ENCODE data around the gene GRID2.

GRID2 gene

GRCh38 chr4:92305878-92306520 lies 2.2 kb downstream of the GRID2 start:
- Histone ChIP-seq H3K9ac (ENCODE audit: low read length) (no peak overlapping the region), H3K4me3 (ENCODE audit: low read length) (peak overlapping the region; percentile 72), H3K9me3 (ENCODE audit: control insufficient read depth, low read length) (no peaks in the 10 kb centered on the region), H3K27me3 (replicated peaks; ENCODE audit: control insufficient read depth, insufficient read depth, low read length) (peaks cover 49% of the 10 kb centered on the region), H3K36me3 (ENCODE audit: control insufficient read depth, insufficient read depth, low read length, severe bottlenecking) (no peaks in the 10 kb centered on the region), H3K4me1 (ENCODE audit: control insufficient read depth, insufficient read depth, low read length) (peaks cover 14% of the 10 kb centered on the region)
- no peak for DNase-seq (ENCODE audit: low read depth)

GRCh38 chr4:92307181-92307580 lies 3.4 kb downstream of the GRID2 start:
- Histone ChIP-seq H3K4me1 (ENCODE audit: control insufficient read depth, insufficient read depth, low read length) (peaks cover 14% of the 10 kb centered on the region), H3K4me3 (ENCODE audit: low read length) (no peak overlapping the region)

GRCh38 chr4:92307866-92308265 lies 4.1 kb downstream of the GRID2 start:
- Histone ChIP-seq H3K27me3 (replicated peaks; ENCODE audit: control insufficient read depth, insufficient read depth, low read length) (peaks cover 33% of the 10 kb centered on the region), H3K4me3 (ENCODE audit: low read length) (no peak overlapping the region), H3K4me1 (ENCODE audit: control insufficient read depth, insufficient read depth, low read length) (peaks cover 14% of the 10 kb centered on the region), H3K36me3 (ENCODE audit: control insufficient read depth, insufficient read depth, low read length, severe bottlenecking) (no peaks in the 10 kb centered on the region), H3K9ac (ENCODE audit: low read length) (no peak overlapping the region), H3K9me3 (ENCODE audit: control insufficient read depth, low read length) (no peaks in the 10 kb centered on the region)
- no peak for DNase-seq (ENCODE audit: low read depth)

More at GRCh38 chr4:92307181-92307580, 3.4 kb downstream of the GRID2 start:
- no peaks in the 10 kb centered on the region for H3K36me3 ChIP-seq (ENCODE audit: control insufficient read depth, insufficient read depth, low read length, severe bottlenecking)
- no peaks in the 10 kb centered on the region for H3K9me3 ChIP-seq (ENCODE audit: control insufficient read depth, low read length)
- peaks cover 40% of the 10 kb centered on the region for H3K27me3 ChIP-seq (replicated peaks; ENCODE audit: control insufficient read depth, insufficient read depth, low read length)
- DNase-seq (ENCODE audit: low read depth) = no peak
- H3K9ac ChIP-seq (ENCODE audit: low read length) = no peak overlapping the region

- Histone ChIP-seq H3K9me3 (ENCODE audit: control insufficient read depth, low read length) (no peaks in the 10 kb centered on the region), H3K36me3 (ENCODE audit: control insufficient read depth, insufficient read depth, low read length, severe bottlenecking) (no peaks in the 10 kb centered on the region), H3K4me3 (ENCODE audit: low read length) (no peak overlapping the region), H3K9ac (ENCODE audit: low read length) (no peak overlapping the region), H3K27me3 (replicated peaks; ENCODE audit: control insufficient read depth, insufficient read depth, low read length) (no peaks in the 10 kb centered on the region), H3K4me1 (ENCODE audit: control insufficient read depth, insufficient read depth, low read length) (no peaks in the 10 kb centered on the region)
- DNase-seq (ENCODE audit: low read depth) = no peak
Observed at GRCh38 chr4:92317047-92317446, 13.3 kb downstream of the GRID2 start.

GRCh38 chr4:92328095-92328494 lies 24.3 kb downstream of the GRID2 start:
- Histone ChIP-seq H3K9ac (ENCODE audit: low read length) (no peak overlapping the region), H3K36me3 (ENCODE audit: control insufficient read depth, insufficient read depth, low read length, severe bottlenecking) (no peaks in the 10 kb centered on the region), H3K4me3 (ENCODE audit: low read length) (no peak overlapping the region), H3K27me3 (replicated peaks; ENCODE audit: control insufficient read depth, insufficient read depth, low read length) (no peaks in the 10 kb centered on the region), H3K9me3 (ENCODE audit: control insufficient read depth, low read length) (no peaks in the 10 kb centered on the region), H3K4me1 (ENCODE audit: control insufficient read depth, insufficient read depth, low read length) (no peaks in the 10 kb centered on the region)
- DNase-seq (ENCODE audit: low read depth) = no peak

- Histone ChIP-seq H3K4me3 (ENCODE audit: low read length) (no peak overlapping the region), H3K36me3 (ENCODE audit: control insufficient read depth, insufficient read depth, low read length, severe bottlenecking) (no peaks in the 10 kb centered on the region), H3K27me3 (replicated peaks; ENCODE audit: control insufficient read depth, insufficient read depth, low read length) (no peaks in the 10 kb centered on the region), H3K9ac (ENCODE audit: low read length) (no peak overlapping the region), H3K9me3 (ENCODE audit: control insufficient read depth, low read length) (no peaks in the 10 kb centered on the region), H3K4me1 (ENCODE audit: control insufficient read depth, insufficient read depth, low read length) (peaks cover 10% of the 10 kb centered on the region)
- no peak for DNase-seq (ENCODE audit: low read depth)
Observed at GRCh38 chr4:92333016-92333415, 29.2 kb downstream of the GRID2 start.

- peaks cover 10% of the 10 kb centered on the region for H3K4me1 ChIP-seq (ENCODE audit: control insufficient read depth, insufficient read depth, low read length)
- no peaks in the 10 kb centered on the region for H3K9me3 ChIP-seq (ENCODE audit: control insufficient read depth, low read length)
- H3K9ac ChIP-seq (ENCODE audit: low read length) = no peak overlapping the region
- H3K4me3 ChIP-seq (ENCODE audit: low read length) = no peak overlapping the region
- peak; percentile 46 for DNase-seq (ENCODE audit: low read depth)
- H3K27me3 ChIP-seq (replicated peaks; ENCODE audit: control insufficient read depth, insufficient read depth, low read length) = no peaks in the 10 kb centered on the region
- no peaks in the 10 kb centered on the region for H3K36me3 ChIP-seq (ENCODE audit: control insufficient read depth, insufficient read depth, low read length, severe bottlenecking)
Observed at GRCh38 chr4:92334716-92335350, 31.1 kb downstream of the GRID2 start.

- H3K27me3 ChIP-seq (replicated peaks; ENCODE audit: control insufficient read depth, insufficient read depth, low read length) = no peaks in the 10 kb centered on the region
Observed at GRCh38 chr4:92339676-92340075, 35.9 kb downstream of the GRID2 start.

GRCh38 chr4:92344216-92344615 lies 40.5 kb downstream of the GRID2 start:
- H3K9me3 ChIP-seq (ENCODE audit: control insufficient read depth, low read length) = no peaks in the 10 kb centered on the region
- H3K4me3 ChIP-seq (ENCODE audit: low read length) = no peak overlapping the region
- DNase-seq (ENCODE audit: low read depth) = no peak
- H3K27me3 ChIP-seq (replicated peaks; ENCODE audit: control insufficient read depth, insufficient read depth, low read length) = no peaks in the 10 kb centered on the region
- no peak overlapping the region for H3K9ac ChIP-seq (ENCODE audit: low read length)
- H3K36me3 ChIP-seq (ENCODE audit: control insufficient read depth, insufficient read depth, low read length, severe bottlenecking) = no peaks in the 10 kb centered on the region
- no peaks in the 10 kb centered on the region for H3K4me1 ChIP-seq (ENCODE audit: control insufficient read depth, insufficient read depth, low read length)

More at GRCh38 chr4:92339676-92340075, 35.9 kb downstream of the GRID2 start:
- Histone ChIP-seq H3K36me3 (ENCODE audit: control insufficient read depth, insufficient read depth, low read length, severe bottlenecking) (no peaks in the 10 kb centered on the region), H3K4me1 (ENCODE audit: control insufficient read depth, insufficient read depth, low read length) (peaks cover 5% of the 10 kb centered on the region), H3K9me3 (ENCODE audit: control insufficient read depth, low read length) (no peaks in the 10 kb centered on the region), H3K4me3 (ENCODE audit: low read length) (no peak overlapping the region), H3K9ac (ENCODE audit: low read length) (no peak overlapping the region)
- DNase-seq (ENCODE audit: low read depth) = no peak

GRCh38 chr4:92346289-92346688 lies 42.5 kb downstream of the GRID2 start:
- Histone ChIP-seq H3K36me3 (ENCODE audit: control insufficient read depth, insufficient read depth, low read length, severe bottlenecking) (no peaks in the 10 kb centered on the region), H3K4me3 (ENCODE audit: low read length) (no peak overlapping the region), H3K9ac (ENCODE audit: low read length) (no peak overlapping the region), H3K9me3 (ENCODE audit: control insufficient read depth, low read length) (no peaks in the 10 kb centered on the region), H3K4me1 (ENCODE audit: control insufficient read depth, insufficient read depth, low read length) (no peaks in the 10 kb centered on the region), H3K27me3 (replicated peaks; ENCODE audit: control insufficient read depth, insufficient read depth, low read length) (no peaks in the 10 kb centered on the region)
- no peak for DNase-seq (ENCODE audit: low read depth)

- peaks cover 3% of the 10 kb centered on the region for H3K27me3 ChIP-seq (replicated peaks; ENCODE audit: control insufficient read depth, insufficient read depth, low read length)
- no peaks in the 10 kb centered on the region for H3K4me1 ChIP-seq (ENCODE audit: control insufficient read depth, insufficient read depth, low read length)
- H3K9ac ChIP-seq (ENCODE audit: low read length) = no peak overlapping the region
- H3K36me3 ChIP-seq (ENCODE audit: control insufficient read depth, insufficient read depth, low read length, severe bottlenecking) = no peaks in the 10 kb centered on the region
- no peaks in the 10 kb centered on the region for H3K9me3 ChIP-seq (ENCODE audit: control insufficient read depth, low read length)
- H3K4me3 ChIP-seq (ENCODE audit: low read length) = no peak overlapping the region
- DNase-seq (ENCODE audit: low read depth) = no peak
Observed at GRCh38 chr4:92357966-92358365, 54.2 kb downstream of the GRID2 start.

Measured in adipocyte (in vitro differentiated cells).